HT1080 (cell line): ENCODE data around the gene PDE1A. TPM values are rescaled to one million over a fixed set of nuclear protein-coding genes. Genes with fewer than 3 reads are reported as not detected.

ENCODE experiments used
- DNase-seq: peaks from one replicate; pipeline ENCODE4 v3.0.0-alpha.2; 2015; ENCODE audit warnings: low read depth
- total RNA-seq: library from RNA; depleted of rRNA; stranded (reverse); fragments of >200 nt; shearing (Covaris generic); gene quantifications from 2 replicates; pipeline ENCODE4 v1.2.3, GENCODE V29; 2014

PDE1A gene
- total RNA-seq, 1 experiment from 2014 or later, result not detected

GRCh38 chr2:182210669-182211068 is 216.2 kb downstream of the PDE1A start:
- DNase-seq, result no peak

- DNase-seq, result no peak
Measured at GRCh38 chr2:182208421-182208820, 218.4 kb downstream of the PDE1A start.

DNA sequence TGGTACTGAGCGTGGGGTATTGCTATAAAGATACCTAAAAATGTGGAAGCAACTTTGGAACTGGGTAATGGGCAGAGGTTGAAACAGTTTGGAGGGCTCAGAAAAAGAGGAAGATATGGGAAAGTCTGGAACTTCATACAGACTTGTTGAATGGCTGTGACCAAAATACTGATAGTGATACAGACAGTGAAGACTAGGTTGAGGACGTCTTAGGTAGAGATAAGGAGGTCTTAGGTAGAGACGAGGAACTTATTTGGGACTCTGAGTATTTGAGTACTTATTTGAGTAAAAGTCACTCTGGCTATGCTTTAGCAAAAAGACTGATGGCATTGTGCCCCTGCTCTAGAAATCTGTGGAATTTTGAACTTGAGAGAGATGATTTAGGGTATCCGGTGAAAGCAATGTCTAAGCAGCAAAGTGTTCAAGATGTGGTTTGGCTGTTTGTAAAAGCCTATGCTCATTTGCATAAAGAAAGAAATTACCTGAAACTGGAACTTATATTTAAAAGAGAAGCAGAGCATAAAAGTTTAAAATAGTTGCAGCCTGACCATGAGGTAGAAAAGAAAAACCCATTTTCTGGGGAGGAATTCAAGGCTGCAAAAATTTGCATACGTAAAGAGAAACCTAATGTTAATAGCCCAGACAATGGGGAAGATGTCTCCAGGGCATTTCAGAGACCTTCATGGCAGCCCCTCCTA is 219.6 kb downstream of the PDE1A start:
- DNase-seq, result no peak

DNA sequence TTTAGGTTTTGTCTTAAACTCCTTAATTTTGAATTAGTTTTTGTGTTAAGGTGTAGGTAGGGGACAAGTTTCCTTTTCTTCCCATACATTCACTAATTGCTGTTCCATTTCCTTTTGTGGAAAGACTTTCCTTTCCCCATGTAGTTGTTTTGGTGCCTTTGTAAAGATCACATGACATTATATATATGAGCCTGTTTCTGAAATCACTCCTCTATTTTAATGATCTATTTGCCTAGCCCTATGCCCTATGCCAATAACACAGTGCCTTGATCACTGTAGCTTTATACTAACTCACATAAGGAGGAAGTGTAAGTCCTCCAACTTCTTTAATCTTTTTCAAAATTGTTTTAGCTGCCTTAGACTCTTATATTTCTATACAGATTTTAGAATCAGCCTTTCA is 229.3 kb downstream of the PDE1A start:
- no peak for DNase-seq

- DNase-seq, result no peak
Measured at GRCh38 chr2:182193291-182193690, 233.5 kb downstream of the PDE1A start.

GRCh38 chr2:182191061-182191460 is 235.8 kb downstream of the PDE1A start:
- no peak for DNase-seq

DNA sequence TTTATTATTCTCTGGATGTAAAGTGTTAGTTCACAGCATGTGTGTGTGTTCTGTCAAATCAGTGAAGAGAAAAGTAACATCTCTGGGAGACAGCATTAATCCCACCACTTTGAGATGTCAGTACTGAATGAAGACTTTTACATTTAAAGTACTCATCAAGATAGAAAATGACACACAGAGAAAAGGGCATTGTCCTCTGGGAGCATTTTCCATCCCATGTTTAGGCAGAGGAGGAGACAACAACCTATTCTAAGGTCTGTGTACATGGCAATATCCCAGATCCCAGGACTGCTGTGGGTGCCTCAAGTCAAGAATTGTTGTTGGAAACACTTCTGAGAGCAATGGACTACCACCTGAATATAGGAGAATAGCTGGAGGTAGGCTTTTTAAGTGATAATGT is 239.7 kb downstream of the PDE1A start:
- no peak for DNase-seq

DNA sequence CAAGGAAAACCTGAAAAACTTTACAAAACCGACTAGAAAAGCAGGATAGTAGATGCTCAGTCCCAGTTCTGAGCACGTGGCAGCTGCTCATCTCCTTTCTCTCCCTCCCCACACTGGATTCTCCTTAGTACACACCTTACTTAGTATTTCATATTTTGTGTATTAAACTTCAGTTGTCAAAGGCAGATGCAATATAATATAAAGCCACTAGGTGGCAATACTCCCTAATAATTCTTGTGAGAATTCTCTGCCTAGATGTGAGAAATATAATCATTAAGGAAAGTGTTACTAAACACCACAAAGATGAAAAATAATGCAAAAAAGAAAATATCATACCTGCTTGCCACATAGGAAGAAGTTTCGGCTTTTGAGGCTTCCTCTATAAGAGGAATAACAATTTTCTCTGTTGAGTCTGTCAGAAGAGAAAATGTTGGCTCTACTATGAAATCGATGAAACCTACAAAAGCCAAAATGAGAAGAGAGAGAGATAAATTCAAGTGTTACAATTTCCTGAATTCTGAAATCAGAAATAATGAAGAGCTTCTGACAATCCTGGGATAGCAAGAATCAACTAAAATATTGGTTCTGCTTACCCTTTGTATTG is 240.6 kb downstream of the PDE1A start:
- DNase-seq, result peak; percentile 44

GRCh38 chr2:182182436-182182835 is 244.4 kb downstream of the PDE1A start:
- DNase-seq, result no peak

GRCh38 chr2:182181381-182181780 is 245.5 kb downstream of the PDE1A start:
- no peak for DNase-seq

DNA sequence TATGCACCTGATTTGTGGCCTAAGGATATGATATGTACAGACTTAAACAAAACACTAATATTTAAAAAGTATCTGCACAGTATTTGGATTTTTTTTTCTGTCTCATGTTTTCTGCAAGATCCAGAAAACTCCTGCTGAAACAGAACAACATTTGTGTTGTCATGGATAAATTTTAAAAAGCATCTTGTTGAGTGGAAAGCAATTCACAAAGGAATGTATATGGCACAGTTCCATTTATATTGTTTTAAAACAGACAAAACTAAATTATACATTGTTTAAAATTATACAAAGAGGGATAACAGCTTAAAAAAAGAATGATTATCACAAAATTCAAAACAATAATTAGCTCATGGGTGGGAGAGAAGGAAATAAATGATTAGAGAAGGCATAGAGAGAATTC is 247.7 kb downstream of the PDE1A start:
- DNase-seq, result no peak

- no peak for DNase-seq
Measured at GRCh38 chr2:182173944-182174622, 252.8 kb downstream of the PDE1A start.

DNA sequence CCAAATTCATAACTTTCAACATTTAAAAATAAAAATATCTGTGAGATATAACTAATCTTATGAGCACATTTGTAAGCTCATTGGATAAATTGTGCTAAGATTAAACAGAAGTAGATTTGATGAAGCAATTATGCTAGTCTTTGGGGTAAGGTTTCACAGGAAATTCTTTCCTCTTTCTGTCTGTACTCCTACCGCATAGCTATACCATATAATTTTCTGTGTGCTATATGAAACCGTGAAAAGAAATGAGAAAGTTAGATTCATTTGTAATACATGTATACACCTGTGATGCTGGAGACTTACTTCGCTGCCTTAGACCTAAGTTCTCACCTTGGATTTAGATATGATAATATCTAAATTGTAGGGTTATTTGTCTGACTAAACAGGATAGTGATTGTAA is 256.5 kb downstream of the PDE1A start:
- DNase-seq, result no peak

GRCh38 chr2:182167882-182168281 is 259.0 kb downstream of the PDE1A start:
- DNase-seq, result no peak

GRCh38 chr2:182166841-182167240 is 260.0 kb downstream of the PDE1A start:
- DNase-seq, result no peak

- no peak for DNase-seq
Measured at GRCh38 chr2:182166406-182166805, 260.4 kb downstream of the PDE1A start.

GRCh38 chr2:182165202-182165601 is 261.6 kb downstream of the PDE1A start:
- peak; percentile 22 for DNase-seq

DNA sequence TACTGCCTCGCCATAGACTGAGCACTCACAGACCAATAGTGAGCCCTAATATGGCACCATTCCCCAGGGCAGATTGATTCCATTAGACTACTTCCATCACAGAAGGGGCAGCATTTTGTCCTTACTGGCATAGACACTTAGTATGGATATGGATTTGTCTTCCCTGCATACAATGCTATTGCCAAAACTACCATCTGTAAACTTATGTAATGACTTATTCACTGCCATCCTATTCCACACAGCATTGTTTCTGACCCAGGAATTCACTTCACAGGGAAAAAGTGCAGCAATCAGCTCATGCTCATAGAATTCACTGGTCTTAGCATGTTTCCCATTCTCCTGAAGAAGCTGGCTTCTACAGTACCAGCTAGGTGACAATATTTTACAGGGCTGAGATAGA is 262.1 kb downstream of the PDE1A start:
- DNase-seq, result no peak

DNA sequence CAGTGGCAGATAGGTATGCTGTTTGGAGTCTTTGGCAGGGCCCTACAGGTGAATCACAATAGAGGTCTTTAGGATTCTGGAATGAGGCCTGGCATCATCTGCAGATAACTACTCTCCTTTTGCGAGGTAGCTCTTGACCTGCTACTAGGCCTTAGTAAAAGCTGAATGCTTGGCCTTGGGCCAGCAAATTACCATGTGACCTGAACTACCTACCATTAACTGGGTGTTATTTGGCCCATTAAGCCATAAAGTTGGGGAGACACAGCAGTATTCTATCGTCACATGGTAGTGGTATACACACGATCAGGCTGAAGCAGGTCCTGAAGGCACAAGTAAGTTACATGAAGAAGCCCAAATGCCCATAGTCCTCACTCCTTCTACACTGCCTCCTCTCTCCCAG is 263.0 kb downstream of the PDE1A start:
- DNase-seq, result no peak

DNA sequence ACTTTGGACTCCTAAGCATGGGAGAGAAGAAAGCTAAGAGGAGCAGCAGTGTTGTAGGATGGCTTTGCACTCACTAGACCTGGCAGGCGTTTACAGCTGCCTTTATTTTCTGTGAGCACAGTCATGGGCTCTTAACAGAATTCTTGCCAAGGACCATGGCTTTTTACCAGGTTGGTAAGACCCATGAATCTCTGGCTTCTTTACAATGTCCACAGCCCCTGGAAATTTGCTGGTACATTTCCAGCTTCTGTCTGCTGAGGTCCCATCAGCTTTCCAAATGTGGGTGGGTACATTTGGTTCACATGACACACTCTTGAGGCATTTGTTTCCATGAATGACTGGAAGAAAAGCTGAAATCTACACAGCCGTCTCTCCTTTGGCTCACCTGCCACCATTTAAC is 278.5 kb downstream of the PDE1A start:
- DNase-seq, result no peak

DNA sequence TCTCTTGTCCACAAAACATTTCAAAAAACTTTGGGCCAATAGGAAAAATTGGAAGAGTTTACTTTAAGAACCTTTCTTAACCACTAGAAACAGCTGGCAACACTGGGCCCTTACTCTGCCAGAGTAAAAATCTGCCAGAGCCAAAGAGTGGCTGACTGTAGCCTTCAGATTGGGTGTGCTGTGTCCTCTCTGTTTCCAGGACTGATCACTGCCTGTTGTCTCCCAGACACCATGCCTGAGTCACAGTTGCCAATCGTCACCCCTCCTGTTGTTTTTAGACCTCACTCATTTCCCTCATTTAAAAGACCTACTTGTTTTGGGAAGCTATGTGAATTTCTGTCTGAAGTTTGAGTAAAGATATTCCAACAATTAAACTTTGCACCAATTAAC is 282.1 kb downstream of the PDE1A start:
- peak; percentile 42 for DNase-seq

GRCh38 chr2:182144041-182144775 is 282.6 kb downstream of the PDE1A start:
- DNase-seq, result no peak
